ENCODE results near the gene CASQ1.
A peak's percentile ranks its signal among the peaks of the same experiment; 100 is the strongest.

The CASQ1 gene

GRCh38 chr1:160168609-160169369 lies 21.6 kb upstream of the CASQ1 start:
- no peak for DNase-seq

DNA sequence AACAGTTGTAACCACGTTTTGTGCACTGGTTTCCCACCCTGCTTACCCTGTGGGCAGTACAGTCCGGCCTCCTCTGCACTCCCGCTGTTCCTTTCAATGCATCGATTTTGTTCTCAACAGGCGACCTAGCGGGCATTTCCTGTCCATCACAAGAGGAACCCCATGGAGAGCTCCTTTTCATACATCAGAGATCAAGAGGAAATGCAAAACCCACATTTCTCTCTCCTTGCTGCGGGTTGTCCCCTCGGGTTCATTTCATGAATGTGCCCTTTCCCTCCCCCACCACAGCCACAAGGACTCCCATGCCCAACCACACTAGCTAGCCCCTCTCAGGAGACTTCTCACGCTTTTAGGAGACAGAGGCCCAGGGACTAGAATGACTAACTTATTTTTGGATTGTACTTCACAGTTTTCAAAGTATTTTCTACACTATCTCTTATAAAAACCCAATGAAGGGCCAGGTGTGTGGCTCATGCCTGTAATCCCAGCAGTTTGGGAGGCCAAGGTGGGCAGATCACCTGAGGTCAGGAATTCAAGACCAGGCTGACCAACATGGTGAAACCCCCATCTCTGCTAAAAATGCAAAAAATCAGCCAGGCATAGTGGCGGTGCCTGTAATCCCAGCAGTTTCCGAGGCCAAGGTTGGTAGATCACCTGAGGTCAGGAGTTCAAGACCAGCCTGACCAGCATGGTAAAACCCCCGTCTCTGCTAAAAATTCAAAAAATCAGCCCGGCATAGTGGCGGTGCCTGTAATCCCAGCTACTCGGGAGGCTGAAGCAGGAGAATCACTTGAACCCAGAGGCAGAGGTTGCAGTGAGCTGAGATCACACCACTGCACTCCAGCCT lies 20.6 kb upstream of the CASQ1 start:
- no peak for DNase-seq

GRCh38 chr1:160171354-160171753 lies 19.0 kb upstream of the CASQ1 start:
- DNase-seq = no peak

GRCh38 chr1:160171980-160172379 lies 18.4 kb upstream of the CASQ1 start:
- DNase-seq = no peak

GRCh38 chr1:160177231-160177630 lies 13.1 kb upstream of the CASQ1 start:
- no peak for DNase-seq

GRCh38 chr1:160177667-160178066 lies 12.7 kb upstream of the CASQ1 start:
- DNase-seq = no peak

GRCh38 chr1:160178731-160179130 lies 11.6 kb upstream of the CASQ1 start:
- DNase-seq = no peak

DNA sequence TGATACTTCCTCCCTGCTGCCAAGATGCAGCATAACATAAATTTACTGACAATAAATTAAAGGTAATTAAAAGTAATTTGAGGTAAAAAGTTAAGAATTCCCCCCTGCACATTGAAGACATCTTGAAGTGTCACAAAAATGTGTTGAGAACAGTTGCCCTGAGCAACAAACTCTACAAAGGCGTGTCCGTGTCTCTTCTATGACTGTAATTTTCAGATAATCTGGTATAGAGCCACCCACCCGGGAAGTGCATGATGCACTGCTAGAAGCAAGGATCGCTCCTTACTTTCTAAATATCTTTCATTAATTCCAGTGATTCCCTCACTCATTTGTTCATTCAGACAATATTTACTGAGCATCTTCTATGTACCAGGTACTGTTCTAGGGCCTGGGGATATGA lies 11.0 kb upstream of the CASQ1 start:
- no peak for DNase-seq

- no peak for DNase-seq
Measured at GRCh38 chr1:160186246-160186645, 4.1 kb upstream of the CASQ1 start.

GRCh38 chr1:160186729-160187128 lies 3.6 kb upstream of the CASQ1 start:
- no peak for DNase-seq

DNA sequence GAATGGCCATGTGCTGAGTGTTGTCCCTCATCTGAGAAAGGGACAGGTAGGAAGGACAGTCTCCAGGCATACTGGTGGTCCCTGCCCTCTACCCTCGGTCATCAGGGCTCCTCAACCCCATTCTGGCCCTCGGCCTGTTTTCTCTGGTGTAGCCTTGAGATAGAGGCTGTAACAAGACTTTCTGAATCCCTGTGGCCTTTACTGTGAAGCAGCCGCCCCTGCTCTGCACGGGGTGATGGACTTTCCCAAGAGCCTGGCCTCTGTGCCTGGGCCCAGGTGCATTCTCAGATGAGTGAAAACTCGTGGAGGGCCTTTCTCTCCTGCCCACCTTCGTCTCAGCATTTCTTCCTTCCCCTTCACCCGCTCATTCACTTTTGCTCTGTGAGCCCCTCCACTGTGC lies 3.0 kb upstream of the CASQ1 start:
- no peak for DNase-seq

DNA sequence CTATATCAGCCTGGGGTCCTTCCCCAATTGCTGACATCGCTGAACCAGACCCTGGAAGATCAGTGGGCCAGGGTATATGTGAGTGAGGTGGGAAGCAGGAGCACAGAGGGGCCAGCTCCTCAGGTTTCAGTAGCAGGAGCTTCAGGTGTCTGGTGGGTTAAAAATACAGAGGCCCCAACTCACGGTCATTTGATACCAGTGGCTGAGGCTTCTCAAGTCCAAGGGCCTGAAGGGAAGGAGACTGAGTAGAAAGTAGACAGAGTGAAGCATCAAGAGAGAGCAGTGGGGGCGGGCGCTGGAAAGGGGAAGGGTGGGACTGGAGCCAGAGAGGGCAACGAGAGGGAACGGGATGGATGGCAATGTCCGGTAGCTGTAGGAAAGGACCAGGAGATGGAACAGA lies 2.0 kb upstream of the CASQ1 start:
- no peak for DNase-seq

DNA sequence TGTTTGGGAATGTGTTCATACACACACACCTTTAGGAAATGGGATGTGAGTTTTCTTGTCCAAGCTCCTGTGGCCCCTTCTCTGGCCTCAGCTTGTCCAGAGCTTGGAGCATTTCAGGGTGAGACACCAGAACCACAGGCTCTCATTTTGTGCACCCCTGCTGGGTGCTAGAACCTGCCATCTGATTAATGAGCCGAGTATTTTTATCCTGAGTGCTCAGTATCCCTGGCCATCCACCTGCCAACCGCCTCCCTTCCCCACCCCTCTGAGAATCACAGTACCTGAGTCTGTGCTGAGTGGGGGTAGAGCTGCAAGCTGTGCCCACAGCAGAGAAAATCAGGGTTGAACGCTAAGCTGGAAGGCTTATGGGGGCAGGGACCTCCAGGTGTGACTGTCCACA lies 1.4 kb downstream of the CASQ1 start:
- no peak for DNase-seq

- DNase-seq = no peak
Measured at GRCh38 chr1:160192234-160192633, 1.9 kb downstream of the CASQ1 start.

- DNase-seq = peak; percentile 61
Measured at GRCh38 chr1:160193091-160193819, 2.9 kb downstream of the CASQ1 start.

DNA sequence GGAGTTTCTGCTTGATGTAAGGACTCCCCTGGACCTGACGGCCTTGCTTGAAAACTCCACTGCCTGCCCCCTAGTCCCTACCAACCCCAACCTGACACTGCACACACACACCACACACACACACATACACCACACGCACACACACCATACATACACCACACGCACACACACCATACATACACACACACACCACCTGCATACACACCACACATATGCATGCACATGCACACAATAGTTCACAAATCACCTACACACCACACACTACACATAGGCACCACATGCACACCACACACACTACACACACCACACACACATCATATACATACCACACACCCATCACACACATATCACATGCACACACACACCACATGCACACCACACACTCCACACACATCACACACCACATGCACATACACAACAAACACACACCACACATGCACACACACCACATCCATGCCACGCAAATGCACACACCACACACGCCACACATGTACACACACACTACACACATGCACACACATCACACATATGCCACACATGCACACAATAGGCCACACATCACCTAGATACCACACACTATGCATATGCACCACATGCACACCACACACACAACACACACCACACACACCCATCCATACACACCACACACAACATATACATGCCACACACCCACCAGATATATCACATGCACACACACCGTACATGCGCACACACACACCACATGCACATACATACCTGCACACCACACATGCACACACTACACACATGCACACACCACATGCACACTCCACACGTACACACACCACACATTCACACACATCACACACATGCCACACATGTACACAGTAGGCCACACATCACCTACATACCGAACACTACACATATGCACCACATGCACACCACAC lies 3.7 kb downstream of the CASQ1 start:
- DNase-seq = no peak

DNA sequence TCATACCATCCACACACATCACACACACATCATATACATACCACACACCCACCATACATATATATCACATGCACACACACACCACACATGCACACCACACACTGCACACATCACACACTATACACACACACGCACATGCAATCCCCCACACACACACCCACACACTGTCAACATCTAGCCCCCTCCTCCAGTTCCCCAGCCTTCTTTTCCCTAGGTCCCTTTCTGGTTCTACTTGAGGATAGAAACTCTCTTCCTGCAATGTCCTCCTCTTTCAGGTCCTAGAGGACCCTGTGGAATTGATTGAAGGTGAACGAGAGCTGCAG lies 4.3 kb downstream of the CASQ1 start:
- DNase-seq = no peak

GRCh38 chr1:160196143-160196542 lies 5.8 kb downstream of the CASQ1 start:
- no peak for DNase-seq

- no peak for DNase-seq
Measured at GRCh38 chr1:160197231-160197630, 6.9 kb downstream of the CASQ1 start.

DNA sequence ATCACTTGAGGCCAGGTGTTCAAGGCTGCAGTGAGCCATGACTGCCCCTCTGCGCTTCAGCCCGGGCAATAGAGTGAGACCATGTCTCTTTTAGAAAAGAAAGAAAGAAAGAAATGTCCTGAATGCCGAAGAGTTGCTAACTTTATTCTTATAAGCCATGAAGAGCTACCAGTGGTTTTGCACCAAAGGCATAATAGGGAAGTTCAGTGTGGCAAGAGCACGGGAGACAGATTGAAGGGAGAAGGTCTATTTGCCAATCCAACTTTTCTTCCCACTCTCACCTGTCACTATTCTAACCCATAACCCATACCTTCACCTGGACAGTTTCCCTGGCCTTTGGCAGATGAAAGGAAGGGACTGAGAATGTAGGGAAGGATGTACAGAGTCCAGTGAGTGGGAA lies 10.4 kb downstream of the CASQ1 start:
- no peak for DNase-seq

DNA sequence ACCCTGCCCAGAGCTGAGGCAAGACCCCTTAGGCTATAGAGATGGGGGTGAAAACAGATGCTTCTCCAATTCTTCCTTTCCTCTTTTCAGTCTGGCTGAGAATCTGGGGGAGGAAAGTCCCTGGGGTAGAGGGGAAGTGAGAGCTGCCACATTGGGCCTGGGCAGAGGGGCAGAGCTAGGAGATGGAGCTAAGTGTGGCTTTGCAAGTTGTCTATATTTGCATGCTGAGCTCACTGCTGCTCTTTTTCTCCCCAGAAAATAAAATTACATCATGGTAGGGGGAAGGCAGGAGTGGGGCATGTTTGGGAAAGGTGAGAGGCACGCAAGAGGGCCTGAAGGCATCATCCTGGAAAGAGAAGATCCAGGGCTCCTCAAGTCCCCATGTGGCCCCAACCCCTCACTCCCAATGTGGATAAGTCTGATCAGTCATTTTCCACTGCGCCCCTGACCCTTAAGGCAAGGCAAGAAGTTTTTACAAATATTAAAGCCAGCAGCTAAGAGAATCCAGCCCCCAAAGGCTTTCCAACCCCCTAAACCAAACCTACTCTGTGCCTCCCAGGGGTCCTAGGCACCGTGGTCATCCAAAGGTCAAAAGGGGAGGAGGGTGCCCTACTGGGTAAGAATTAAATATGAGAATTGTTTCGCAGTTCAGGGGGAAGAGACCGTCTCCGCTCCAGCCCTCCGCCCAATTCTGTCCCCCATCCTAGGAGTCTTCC lies 14.3 kb downstream of the CASQ1 start:
- no peak for DNase-seq

Measured in NCI-H1105 (cell line).